ENCODE data around the gene CCDC74B.
"Not testable (repeated sequence)": the region's sequence is repeated elsewhere in the genome, so short reads cannot be mapped to it uniquely, and the experiment has no call there.

DNA sequence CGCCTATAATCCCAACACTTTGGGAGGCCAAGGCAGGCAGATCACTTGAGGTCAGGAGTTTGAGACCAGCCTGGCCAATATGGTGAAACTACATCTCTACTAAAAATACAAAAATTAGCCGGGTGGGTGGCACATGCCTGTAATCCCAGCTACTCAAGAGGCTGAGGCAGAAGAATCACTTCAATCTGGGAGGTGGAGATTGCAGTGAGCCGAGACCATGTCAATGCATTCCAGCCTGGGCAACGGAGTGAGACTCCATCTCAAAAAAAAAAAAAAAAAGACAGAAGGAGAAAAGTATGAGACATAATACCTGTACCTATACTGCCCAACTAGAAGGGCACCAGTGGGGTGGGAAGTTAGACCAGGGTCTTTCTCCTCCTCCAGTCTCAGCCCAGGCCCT, 14.5 kb upstream of the CCDC74B start:
- TF ChIP-seq, protein P1, sequence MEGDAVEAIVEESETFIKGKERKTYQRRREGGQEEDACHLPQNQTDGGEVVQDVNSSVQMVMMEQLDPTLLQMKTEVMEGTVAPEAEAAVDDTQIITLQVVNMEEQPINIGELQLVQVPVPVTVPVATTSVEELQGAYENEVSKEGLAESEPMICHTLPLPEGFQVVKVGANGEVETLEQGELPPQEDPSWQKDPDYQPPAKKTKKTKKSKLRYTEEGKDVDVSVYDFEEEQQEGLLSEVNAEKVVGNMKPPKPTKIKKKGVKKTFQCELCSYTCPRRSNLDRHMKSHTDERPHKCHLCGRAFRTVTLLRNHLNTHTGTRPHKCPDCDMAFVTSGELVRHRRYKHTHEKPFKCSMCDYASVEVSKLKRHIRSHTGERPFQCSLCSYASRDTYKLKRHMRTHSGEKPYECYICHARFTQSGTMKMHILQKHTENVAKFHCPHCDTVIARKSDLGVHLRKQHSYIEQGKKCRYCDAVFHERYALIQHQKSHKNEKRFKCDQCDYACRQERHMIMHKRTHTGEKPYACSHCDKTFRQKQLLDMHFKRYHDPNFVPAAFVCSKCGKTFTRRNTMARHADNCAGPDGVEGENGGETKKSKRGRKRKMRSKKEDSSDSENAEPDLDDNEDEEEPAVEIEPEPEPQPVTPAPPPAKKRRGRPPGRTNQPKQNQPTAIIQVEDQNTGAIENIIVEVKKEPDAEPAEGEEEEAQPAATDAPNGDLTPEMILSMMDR (IDR thresholded peaks at IDR 0.05 in 8 of 11, conservative IDR thresholded peaks at IDR 0.05 in 3 of 11) = not testable (repeated sequence)
- not testable (repeated sequence) for TF ChIP-seq POLR2A (IDR thresholded peaks at IDR 0.05)
